Astrocyte of the cerebellum (primary cell): ENCODE measurements around the gene RCE1.
A peak's percentile ranks its signal among the peaks of the same experiment; 100 is the strongest.

Source experiments
- DNase-seq: peaks from one replicate; pipeline ENCODE4 v3.0.0-alpha.2; 2011; ENCODE audit warnings: low read depth
- H3K4me3 ChIP-seq: 2 replicates; pipeline ENCODE4 v1.5.1; 2011; ENCODE audit warnings: mild to moderate bottlenecking, low read depth, low read length, moderate library complexity
- CTCF ChIP-seq: IDR thresholded peaks from 2 replicates; pipeline ENCODE4 v1.5.1; 2012; ENCODE audit warnings: low read length, low read depth, moderate library complexity, mild to moderate bottlenecking; ENCODE audit errors: missing control alignments
- in situ Hi-C: cut with HindIII; loops from 2 replicates; pipeline ENCODE4 v1.10.0; 2017; ENCODE audit warnings: low sequenced_read_pairs

RCE1 gene

DNA sequence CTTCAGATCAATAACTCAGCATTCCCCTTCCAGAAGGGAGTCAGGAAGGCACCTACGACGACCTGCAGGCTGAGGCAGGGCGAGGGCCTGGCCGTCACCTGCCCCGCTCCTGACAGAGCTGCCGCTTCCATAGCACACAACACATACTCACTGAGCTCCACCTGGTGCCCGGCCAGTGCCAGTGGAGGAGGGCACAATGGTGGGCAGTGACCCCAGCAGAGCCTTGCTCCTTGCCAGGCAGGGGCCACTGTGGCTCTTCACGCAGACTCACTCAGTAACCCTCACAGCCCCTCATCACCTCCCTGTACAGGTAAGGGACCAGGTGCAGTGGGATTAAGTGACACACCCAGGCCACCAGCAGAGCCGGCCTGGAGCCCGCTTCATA is 38.2 kb downstream of the RCE1 start:
- TF ChIP-seq CTCF: no peak

GRCh38 chr11:66881927-66882452 is 38.7 kb downstream of the RCE1 start:
- H3K4me3 ChIP-seq: no peak overlapping the region
- in situ Hi-C loops: loop anchor here (10.0 kb wide), 1 partner anchor 177 kb away; no protein-coding TSS in a partner anchor
- no peak for DNase-seq
- no peak for TF ChIP-seq CTCF

More for the DNA sequence above, 38.2 kb downstream of the RCE1 start:
- in situ Hi-C loops: loop anchor here (10.0 kb wide), 1 partner anchor 177 kb away; no protein-coding TSS in a partner anchor
- DNase-seq: no peak
- no peak overlapping the region for H3K4me3 ChIP-seq

GRCh38 chr11:66882561-66883015 is 39.3 kb downstream of the RCE1 start:
- in situ Hi-C loops: loop anchor here (10.0 kb wide), 1 partner anchor 178 kb away; no protein-coding TSS in a partner anchor
- no peak for TF ChIP-seq CTCF
- no peak for DNase-seq
- no peak overlapping the region for H3K4me3 ChIP-seq

GRCh38 chr11:66883016-66883965 is 40.0 kb downstream of the RCE1 start:
- no peak for DNase-seq
- in situ Hi-C loops: loop anchor here (10.0 kb wide), 1 partner anchor 178 kb away; no protein-coding TSS in a partner anchor
- peak; percentile 82 for TF ChIP-seq CTCF
- H3K4me3 ChIP-seq: no peak overlapping the region

DNA sequence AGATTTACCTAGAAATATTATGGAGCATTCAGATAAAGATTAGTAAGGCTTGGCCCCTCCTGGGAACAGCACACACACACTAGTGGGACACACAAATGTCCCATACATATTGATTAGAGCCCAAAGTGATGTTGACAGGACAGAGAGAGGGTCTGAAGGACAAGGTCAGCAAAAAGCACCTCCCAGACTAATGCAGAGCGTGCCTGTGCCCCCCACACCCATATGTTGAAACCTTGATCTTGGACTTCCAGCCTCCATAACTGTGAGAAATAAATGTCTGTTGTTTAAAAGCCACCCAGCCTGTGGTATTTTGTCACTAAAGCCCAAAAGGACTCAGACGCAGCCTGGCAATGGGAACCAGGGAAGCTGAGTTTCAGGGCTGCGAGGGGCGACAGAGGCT is 41.2 kb downstream of the RCE1 start:
- in situ Hi-C loops: loop anchor here (10.0 kb wide), 1 partner anchor 180 kb away; no protein-coding TSS in a partner anchor
- no peak for TF ChIP-seq CTCF
- DNase-seq: no peak
- no peak overlapping the region for H3K4me3 ChIP-seq

GRCh38 chr11:66885469-66885868 is 42.2 kb downstream of the RCE1 start:
- no peak for DNase-seq
- no peak for TF ChIP-seq CTCF
- H3K4me3 ChIP-seq: no peak overlapping the region
- in situ Hi-C loops: loop anchor here (10.0 kb wide), 1 partner anchor 181 kb away; no protein-coding TSS in a partner anchor
